ENCODE data around the gene PIK3C2B. TPM values are rescaled to one million over a fixed set of nuclear protein-coding genes. Genes with fewer than 3 reads are reported as not detected.

Gene PIK3C2B
- total RNA-seq = 90.3 and 93.7 TPM in 2 replicates
- 35.7 TPM for total RNA-seq (2013)
- 137 and 142 TPM in 2 replicates for polyA plus RNA-seq
- 115 and 172 TPM in 2 replicates for polyA minus RNA-seq

GRCh38 chr1:204494281-204495077 lies at the start of gene PIK3C2B:
Gene PIK3C2B (minus strand): TSS chr1:204494805. CDS start chr1:204469802, 25,003 bp downstream.
- DNase-seq (peak; percentile 87), ATAC-seq (ENCODE audit: low read depth) (peak; percentile 81)
- Histone ChIP-seq H3K27me3 (replicated peaks in 1 of 4; ENCODE audit: control extremely low read depth in 1 of 4, control insufficient read depth in 3 of 4, insufficient read depth in 4 of 4, low read length in 3 of 4) (no peaks in the 10 kb centered on the region), H3K4me2 (replicated peaks; ENCODE audit: low read depth, low read length, poor library complexity, severe bottlenecking) (peak within 1 kb of the TSS; percentile 86), H3K79me2 (ENCODE audit: control insufficient read depth, insufficient read depth, low read length) (peaks cover 55% of the 10 kb centered on the region), H3K27ac (ENCODE audit: low read length in 2 of 2) (peak within 1 kb of the TSS; percentile 78 to 79), H2AFZ (ENCODE audit: insufficient read depth, low read depth, low read length, poor library complexity, severe bottlenecking) (peak within 1 kb of the TSS; percentile 77), H3K4me3 (ENCODE audit: control extremely low read depth in 1 of 5, extremely low read depth in 1 of 5, insufficient read depth in 1 of 5, low read depth in 2 of 5, low read length in 4 of 5) (peak within 1 kb of the TSS; percentile 84 to 98 (median 92)), H3K36me3 (replicated peaks in 1 of 2; ENCODE audit: control extremely low read depth in 1 of 2, control insufficient read depth in 1 of 2, extremely low read depth in 1 of 2, insufficient read depth in 2 of 2, low read length in 1 of 2) (peaks cover 0 to 11% of the 10 kb centered on the region in 2 experiments), H4K20me1 (ENCODE audit: control insufficient read depth, insufficient read depth, low read length, poor library complexity, severe bottlenecking) (peaks cover 43% of the 10 kb centered on the region), H3K4me1 (ENCODE audit: control insufficient read depth in 2 of 2, insufficient read depth in 2 of 2, low read length in 2 of 2) (peaks cover 73 to 88% of the 10 kb centered on the region in 2 donors), H3K9ac (ENCODE audit: low read length) (peak within 1 kb of the TSS; percentile 95), H3K9me3 (ENCODE audit: control extremely low read depth in 1 of 3, control insufficient read depth in 2 of 3, insufficient read depth in 1 of 3, low read length in 2 of 3) (peaks cover 0 to 3% (median 0%) of the 10 kb centered on the region in 3 donors)
- Mint-ChIP-seq H3K27me3 (no peaks in the 10 kb centered on the region), H3K4me1 (peaks cover 80% of the 10 kb centered on the region), H3K4me3 (peak within 1 kb of the TSS; percentile 97), H3K9me3 (ENCODE audit: insufficient read depth) (no peaks in the 10 kb centered on the region), H3K27ac (peak within 1 kb of the TSS; percentile 96)
- POLR2A ChIA-PET = interaction anchor here (0.5 to 8.1 kb wide), 16 partner anchors 8 to 763 kb away, joined by 3 to 161 read pairs (median 5); partner anchors contain the start of gene MDM4
- CTCF ChIA-PET = interaction anchor here (0.7 to 20.4 kb wide), 15 partner anchors 9 to 313 kb away, joined by 3 to 1884 read pairs (median 4); partner anchors contain the start of gene MDM4
- TF ChIP-seq, protein P1, sequence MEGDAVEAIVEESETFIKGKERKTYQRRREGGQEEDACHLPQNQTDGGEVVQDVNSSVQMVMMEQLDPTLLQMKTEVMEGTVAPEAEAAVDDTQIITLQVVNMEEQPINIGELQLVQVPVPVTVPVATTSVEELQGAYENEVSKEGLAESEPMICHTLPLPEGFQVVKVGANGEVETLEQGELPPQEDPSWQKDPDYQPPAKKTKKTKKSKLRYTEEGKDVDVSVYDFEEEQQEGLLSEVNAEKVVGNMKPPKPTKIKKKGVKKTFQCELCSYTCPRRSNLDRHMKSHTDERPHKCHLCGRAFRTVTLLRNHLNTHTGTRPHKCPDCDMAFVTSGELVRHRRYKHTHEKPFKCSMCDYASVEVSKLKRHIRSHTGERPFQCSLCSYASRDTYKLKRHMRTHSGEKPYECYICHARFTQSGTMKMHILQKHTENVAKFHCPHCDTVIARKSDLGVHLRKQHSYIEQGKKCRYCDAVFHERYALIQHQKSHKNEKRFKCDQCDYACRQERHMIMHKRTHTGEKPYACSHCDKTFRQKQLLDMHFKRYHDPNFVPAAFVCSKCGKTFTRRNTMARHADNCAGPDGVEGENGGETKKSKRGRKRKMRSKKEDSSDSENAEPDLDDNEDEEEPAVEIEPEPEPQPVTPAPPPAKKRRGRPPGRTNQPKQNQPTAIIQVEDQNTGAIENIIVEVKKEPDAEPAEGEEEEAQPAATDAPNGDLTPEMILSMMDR (IDR thresholded peaks at IDR 0.05) = peak; percentile 61
- no peak for TF ChIP-seq EZH2 (IDR thresholded peaks at IDR 0.05; ENCODE audit: borderline replicate concordance, insufficient read depth, low read depth, low read length, poor library complexity, severe bottlenecking)
- WGBS (ENCODE audit: insufficient coverage) = under 1% methylated on average over 60 of the region's 69 CpGs
- intact Hi-C loops (cut with micrococcal nuclease) = loop anchor here (1.0 to 2.0 kb wide), 5 partner anchors 9 to 41 kb away; no protein-coding TSS in a partner anchor
